IPS DF 19.7 (cell line): ENCODE data around the gene GALNT9.
"Not testable (repeated sequence)": the region's sequence is repeated elsewhere in the genome, so short reads cannot be mapped to it uniquely, and the experiment has no call there.

Source experiments
- DNase-seq: peaks from one replicate; pipeline ENCODE4 v3.0.0-alpha.2; 2013; ENCODE audit warnings: low read depth, low spot score

GALNT9 gene

DNA sequence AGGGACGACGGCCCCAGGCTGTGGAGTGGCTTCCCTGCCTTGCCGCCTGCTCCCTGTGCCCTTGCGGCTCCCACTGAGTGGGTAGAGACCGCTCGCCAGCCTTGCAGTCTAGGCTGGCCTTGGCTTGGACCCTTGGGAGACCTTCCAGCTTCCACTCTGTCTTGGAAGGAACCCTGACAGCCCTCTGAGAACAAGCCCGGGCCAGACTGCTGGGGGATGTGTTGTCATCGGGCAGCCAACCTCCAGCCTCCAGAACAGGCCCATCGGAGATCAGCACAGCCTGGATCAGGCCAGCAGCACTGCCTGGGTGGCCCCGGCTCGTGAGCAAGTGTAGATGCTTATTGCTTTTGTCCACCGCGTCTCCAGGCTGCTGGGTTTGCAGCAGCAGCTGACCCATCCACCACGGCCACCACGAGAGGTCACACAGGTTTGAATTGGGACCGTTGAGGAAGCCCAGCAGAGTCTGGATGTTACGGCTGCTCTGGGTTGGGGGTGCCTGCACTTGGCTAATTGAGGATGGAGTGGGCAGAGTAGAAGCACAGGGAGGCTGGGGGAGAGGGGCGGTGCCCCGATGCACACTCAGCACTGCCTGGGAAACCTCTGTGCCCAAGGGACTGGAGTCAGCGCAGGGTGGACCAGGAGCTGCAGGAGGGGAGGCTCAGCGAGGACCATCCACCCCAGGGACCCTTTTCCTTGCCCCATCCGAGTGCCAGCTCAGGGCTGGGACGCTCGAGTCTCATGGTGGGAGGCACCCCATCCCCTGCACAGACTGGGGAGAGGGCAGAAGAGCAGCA, 129.7 kb downstream of the GALNT9 start:
- DNase-seq, result no peak

DNA sequence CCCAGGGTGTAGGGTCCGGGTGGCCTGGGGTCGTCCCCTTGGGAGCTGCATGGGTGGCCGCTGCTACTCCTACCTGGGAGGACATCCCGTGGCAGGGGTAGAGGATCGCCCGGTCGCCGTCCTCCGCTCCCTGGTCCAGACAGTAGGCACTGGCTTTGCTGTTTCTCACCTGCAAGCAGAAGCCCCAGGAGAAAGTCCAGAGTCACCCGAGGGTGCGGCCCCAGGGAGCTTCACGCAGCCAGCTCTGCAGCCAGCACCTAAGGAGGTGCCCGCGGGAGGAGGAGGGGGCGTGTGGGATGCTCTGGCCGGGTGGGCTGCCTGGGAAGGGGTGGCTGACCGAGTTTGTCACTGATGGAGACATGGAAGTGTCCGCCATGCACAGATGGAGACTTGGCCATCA, 130.3 kb downstream of the GALNT9 start:
- no peak for DNase-seq

DNA sequence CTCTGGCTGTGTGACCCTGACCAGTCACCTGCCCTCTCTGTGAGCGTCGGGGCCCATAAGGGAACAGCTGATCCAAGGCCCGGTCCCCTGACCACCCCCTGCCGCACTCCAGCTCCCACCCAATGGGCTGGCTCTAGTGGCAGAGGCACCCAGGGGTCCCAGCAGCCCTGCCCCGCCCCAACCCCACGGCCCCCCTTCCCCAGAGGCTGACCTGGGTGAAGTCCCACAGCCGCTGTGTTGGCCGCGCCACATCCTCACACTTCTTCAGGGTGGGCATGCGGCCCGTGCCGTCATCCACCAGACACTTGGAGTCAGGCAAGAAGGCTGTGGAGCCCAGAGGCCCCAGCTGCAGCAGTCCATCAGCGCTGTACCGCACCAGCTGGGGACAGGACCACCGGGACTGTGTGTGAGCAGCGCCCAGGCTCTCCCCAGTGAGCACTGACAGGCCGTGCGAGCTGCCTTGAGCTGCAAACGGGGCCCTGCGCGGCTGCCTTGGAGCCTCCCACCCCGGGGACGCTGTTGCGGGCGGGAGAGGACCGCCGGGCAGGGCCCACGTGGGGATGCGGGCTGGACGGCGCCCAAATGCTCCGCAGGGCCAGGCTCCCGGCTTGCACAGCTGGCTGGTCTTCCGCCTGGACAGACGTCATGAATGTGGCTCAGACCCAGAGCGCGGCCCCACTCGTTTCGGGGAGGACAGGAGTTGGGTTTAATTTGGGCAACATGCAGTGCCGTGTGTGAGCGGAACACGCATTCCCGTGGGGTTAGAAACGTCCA, 131.6 kb downstream of the GALNT9 start:
- DNase-seq, result no peak

DNA sequence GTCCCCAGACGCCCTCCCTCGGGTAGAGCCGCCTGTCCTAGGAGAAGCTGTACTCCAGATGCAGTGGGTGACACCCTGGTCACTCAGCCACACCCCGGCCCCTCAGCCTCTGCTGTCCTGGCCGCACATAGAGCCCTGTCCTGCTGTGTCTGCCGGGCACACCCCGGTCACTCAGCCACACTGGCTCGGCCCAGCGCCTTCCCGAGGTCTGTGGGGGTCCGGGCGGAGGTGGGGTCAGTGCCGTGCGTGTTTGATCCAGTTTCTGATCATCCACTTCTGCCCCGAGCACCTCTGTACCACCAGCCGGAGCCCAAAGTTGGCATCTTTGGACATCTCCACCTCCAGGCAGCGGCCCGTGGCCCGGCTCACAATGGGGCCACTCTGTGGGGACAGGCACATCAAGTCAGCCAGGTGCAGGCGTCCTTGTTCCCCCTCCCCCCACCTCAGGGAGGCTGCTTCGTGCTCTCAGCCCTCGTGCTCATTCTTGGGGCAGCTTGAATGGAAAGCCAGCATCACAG, 132.5 kb downstream of the GALNT9 start:
- DNase-seq, result no peak

DNA sequence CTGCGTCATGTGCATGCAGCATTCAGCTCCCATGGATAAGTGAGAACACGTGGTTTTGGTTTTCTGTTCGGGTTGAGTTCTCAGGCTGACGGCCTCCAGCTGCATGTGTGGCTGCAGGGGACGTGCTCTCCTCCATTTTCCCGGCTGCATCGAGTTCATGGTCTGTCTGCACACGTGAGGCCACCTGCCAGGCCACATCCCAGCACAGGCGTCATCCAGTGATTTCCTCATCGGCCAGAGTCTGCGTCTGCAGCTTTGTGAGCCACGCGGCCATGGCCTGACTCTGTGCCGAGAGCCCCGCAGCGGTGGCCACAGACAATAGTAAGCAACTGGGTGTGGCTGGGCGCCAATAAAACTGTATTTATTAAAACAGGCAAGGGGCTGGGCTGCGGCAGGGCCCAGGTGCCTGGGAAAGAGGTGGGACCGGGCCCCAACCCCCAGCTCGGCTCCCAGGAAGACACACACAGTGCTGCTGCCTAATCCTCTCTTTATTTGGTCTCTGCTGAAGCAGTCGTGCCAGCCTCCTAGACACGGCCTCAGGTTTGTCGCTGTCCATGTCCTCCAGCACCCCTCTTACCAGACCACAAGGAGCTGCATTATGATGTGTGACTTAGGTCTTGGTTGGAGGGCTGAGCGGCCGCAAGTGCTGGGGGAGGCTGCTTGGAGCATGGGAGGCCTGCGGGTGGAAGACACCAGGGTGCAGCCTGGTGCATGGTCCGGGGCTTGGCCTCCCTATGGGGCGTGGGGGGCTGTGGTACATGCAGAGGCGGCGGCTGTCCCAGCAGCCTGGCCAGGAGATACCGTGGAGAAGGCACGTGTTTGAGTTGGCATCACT, 133.1 kb downstream of the GALNT9 start:
- no peak for DNase-seq

DNA sequence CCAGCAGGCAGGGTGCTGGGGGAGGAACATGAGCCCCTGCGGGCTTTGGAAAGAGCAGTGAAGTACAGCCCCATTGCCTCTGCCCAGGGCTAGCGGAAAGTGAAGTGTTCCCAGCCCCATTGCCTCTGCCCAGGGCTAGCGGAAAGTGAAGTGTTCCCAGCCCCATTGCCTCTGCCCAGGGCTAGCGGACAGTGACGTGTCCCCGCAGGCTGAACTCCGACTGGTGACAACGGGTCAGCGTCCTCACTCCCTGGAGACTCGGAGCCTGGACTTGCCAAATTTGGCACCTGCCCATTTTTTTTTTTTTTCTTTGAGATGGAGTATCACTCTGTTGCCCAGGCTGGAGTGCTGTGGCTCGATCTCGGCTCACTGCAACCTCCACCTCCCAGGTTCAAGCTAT, 134.1 kb downstream of the GALNT9 start:
- DNase-seq, result not testable (repeated sequence)

DNA sequence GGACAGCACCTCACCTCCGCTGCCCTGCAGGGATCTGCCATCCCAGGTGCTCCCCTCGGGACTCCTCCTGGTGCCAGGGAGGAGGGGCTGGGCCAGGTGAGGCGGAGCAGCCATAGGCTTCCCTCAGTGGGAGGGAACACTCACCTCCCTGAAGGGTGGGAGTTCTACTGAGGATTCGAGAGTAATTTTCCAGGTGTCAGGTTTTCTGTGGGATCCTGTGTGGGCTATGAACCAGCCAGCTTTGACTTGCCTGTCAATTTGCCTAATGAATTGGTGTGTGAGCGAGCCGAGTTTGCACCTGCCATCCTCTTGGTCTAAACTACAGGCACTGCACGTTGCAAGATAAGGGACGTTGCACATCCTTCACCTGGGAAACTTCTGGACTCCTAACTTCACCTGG, 134.8 kb downstream of the GALNT9 start:
- DNase-seq, result no peak

DNA sequence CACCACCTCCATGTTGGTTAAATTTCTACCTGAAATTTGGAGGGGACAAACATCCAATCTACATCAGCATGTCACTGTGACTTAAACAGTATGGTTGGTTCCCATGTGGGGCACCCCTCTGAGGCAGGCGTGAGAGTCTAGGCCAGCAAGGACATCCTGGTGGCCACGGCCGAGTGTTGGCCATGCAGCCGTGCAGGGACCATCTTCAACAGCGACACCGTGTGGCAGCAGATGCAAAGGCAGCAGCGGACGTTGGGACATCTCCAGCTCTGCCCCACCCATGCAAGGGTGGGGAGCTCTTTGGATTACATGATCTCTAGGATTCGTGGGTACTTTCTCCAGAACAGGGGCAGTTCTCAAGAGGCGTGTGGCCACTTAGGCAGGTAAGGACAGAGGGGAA, 135.3 kb downstream of the GALNT9 start:
- no peak for DNase-seq

DNA sequence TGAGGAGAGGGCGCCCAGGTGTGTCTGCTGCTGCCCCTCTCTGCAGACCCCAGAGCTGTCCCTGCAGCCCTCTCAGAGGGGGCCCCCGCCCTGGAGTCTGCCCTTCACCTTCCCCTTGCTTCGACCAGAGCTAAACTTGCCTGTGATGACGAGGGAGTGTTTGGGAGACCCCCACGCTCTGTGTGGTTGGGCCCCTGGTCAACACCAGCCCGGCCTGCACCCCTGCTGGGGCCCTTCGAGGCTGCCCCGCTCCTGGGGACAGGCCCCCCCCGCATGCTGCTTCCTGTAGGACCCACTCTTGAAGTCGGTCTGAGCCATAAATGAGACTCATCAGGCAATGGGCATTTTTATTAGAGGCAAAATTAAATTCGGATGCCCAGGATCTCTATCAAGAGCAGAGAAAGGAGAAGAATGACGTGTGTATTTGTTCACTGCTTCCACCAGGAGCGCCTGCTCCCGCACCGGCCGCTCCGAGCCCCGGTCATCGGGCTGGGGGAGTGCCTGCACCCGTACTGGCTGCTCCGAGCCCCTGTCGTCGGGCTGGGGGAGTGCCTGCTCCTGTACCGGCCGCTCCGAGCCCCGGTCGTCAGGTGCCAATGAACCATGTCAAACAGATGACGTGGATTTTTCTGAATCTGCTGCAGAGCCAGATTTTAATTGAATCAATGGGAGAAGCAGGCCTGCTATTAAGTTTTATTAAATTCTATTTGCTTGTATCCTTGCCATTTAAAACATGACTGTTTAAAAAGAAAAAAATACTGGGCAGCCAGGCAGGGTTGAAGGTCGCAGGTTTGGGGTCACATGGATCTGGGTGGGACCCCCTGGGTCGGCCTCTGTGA, 137.5 kb downstream of the GALNT9 start:
- DNase-seq, result no peak

DNA sequence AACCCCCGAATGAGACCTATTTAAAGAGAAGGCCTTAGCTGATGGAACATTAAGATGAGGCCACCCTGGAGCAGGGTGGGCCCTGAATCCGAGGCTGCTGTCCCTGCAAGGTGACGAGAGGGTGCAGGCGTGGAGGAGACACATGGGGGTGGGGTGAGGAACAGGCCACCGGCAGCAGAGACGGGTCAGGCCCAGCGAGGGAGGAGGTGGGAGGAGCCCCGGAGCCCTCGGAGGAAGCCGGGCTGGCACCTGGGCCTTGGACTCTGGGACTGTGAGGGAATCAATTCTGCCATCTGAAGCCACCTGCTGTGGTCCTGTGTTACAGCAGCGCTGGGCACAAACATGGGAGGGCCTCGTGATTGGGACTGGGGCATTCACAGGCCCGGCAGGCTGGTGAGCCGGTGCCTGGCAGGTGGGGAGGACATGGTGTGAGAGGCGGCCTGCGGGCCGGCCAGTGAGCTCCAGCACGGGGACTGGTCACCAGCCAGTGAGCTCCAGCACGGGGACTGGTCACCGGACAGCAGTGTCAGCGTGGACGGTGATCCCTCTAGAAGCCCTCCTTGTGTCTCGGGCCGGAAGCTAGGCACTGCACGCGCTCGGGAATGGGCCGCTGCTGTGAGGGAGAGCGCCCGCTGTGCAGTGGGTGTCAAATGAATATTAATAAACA, 138.4 kb downstream of the GALNT9 start:
- DNase-seq, result no peak

DNA sequence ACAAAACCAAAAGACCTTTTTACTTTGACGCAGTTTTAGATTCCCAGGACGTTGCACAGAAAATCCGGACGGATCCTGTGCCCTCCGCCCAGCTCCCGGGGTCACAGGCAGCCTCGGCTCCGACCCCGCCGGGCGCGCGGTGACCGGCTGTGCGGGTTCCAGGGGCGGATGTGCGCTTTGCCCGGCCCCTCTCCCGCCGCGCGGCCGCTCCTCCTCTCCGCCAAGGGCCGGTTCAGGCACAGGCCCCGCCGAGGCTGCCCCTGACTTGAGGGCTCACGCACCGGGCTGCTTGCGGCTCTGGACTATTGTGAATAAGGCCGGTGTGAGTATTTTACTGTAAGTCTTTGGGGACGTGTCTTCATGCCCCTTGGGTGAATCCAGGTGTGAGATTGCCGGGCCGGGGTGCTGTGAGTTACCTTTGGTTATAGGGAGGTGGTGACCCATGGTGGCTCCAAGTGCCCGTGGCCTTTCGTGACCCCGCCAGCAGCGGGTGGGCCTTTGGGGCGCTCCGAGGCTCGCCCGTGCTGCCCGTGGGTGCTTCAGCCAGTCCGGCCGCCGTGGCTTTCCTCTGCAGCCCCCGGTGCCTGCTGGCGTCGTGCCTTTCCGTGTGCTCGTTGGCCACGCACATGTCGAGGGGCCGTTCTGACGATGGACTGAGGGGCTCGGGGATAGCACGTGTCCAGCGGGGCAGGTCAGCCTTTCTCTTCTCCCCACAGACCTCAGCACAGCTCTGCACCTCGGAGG, 139.2 kb downstream of the GALNT9 start:
- DNase-seq, result no peak

DNA sequence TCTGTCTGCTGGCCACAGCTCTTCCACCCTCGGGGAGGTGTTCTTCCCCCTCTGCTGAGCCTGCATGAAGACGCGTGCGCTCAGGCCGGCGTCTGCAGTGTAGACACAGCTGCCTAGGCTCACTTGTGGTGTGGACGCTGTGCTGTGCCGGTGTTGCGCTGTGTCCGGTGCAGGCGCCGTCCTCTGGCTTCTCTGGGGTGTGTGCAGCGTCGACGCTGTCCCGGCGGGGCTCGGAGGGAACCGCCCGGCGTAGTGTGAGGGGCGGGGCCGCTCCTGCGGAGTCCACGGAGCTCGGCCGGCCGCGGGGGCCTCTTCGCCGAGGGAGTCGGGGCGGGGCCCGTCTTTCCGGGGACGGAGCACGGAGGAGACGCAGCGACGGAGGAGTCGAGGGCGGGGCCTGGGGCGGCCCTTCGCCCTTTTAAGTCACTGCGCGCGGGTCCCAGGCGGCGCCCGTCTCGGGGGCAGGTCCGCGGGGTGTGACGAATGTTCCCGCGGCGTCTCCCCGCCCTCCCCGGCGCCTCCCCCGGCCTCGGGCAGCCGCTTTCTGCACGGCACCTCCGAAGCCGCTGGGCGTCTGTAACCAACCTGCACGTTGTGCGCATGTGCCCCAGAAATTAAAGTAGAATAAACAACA, 139.9 kb downstream of the GALNT9 start:
- no peak for DNase-seq

DNA sequence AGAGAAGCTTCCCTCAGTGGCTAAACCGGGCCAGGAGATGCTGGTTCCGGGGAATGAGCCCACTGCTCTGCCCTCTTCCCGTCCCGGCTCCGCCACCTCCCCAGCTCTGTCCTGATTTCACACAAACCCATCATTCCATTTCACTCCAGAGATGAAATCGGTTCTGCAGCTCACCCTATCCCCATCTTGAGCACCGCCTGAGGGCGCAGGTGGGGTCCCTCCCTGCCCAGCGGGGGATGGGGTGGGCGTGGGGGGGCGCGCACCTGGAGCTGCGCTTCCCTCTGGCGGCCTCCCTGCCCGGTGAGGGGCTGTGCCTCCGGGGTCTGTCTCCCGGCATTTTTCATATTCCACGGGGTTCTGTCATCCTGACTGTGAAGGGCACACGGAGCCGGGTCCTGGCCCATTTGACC, 140.5 kb downstream of the GALNT9 start:
- DNase-seq, result no peak

DNA sequence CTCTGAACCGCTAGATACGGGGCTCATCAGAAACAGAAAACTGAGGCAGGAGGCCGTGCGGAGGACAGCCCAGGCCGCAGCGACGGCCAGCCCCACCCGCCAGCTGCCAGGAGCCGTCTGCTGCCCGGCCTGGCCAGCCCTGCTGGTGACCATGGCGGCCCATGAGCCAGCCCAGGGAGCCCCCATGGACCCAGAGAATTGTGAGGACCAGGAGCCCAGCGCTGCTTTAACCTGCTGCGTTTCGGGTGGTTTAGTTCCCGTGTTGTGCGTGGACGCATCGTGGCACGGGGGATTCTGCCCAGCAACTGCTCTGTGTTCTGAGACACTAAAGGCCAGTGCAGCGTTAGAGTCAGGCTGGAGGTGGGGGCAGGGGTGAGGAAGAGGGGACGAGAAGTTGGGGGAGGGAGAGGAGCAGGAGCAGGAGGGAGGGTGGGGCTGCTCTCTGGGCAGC, 140.9 kb downstream of the GALNT9 start:
- no peak for DNase-seq

DNA sequence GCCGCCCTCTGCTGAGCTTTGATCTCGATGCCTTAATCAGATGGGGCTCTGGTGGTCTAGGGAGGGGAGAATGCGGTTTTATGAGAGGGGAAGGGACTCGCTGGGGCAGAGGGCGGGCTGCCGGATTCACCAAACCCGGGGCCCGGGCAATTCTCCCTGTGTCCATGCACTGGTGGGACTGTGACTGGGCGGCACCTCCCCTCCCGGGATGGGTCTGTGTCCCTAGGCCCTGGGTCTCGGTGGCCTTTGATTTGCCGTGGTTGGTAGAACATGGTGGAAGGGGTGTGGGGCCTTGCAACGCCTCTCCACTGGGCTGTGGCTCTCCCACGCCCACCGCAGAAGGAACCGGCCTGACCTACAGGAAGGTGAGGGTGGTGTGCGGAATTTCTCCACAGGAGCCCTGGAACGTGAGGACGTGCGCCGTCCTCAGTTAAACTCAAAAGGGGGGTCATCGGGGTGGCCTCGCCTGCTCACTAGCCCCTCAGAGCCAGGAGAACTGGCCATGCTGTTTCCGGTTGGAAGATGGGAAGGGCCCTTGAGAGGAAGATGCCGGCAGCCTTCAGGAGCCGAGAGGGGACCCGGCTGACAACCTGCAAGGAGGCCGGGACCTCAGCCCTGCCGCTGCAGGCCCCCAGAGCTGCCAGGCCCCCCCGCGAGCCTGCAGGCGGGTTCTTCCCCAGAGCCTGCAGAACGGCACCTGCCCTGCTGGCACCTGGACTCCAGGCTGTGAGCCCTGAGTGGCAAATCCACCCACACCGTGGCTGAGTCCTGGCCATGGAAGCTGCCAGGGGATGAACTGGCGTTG, 141.5 kb downstream of the GALNT9 start:
- no peak for DNase-seq

DNA sequence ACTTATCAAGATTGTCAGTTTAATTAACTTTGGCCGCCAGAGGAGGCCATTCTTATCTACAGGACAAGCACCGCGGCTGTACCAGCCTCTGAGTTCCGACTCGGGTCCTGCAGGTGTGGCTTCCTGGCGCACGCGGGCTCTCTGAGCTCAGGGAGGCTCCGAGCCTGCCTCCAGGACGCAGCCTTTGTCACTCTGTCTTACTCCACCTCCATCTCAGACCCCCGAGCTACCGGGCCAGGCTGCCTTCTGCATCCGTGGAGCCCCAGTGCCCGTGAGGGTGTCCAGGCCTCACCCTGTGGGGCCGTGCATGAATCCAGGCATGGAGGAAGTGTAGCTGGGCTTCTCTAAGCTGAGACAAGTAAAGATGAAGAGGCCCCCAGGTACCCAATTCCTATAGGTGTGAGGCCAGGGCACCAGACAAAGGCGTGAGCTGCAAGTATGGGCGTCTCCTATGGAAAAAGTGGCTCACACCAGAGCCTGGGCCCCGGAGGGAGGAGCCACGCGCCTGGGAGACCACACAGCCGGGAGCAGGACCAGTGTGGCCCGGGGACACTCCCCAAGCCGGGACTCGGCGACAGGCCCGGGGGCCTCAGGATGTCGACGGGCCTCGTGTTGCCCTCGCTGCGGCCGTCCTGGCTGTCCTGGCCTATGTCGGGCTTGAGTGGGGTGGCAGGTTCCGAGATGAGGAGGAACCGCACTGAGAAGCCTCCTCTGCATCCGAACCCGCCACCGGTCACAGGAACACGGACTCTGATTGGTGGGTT, 142.3 kb downstream of the GALNT9 start:
- no peak for DNase-seq

DNA sequence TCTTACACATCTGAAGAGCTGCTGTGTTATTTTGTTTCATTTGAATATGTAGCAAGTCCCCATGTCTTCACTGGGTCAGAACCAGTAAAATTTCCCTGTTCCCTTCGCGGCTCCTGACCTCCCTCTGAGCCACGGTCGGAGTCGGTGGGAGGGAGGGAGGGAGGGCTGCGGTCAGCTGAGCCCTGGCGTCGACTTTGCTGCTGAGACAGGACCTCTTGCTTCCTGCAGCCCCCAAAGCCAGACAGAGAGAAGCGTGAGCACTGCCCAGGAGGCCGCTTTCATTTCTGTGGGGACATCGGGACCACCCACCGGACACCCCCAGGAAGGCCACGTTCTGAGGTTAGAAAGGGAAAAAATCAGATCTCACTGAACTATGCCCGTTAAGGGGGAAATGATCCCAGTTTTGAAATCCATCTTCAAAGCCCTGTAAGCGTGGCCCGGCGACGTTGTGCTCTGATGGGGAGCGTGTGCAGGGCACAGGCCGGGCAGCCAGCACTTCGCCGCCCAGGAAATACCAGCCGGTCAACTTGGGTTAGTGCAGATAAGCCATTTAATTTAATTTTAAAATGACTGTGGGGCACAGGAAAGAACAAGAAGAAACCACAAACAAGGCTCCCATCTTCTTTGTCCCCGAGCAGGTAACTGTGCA, 143.1 kb downstream of the GALNT9 start:
- no peak for DNase-seq
